ENCODE results near the gene NLRP6. TPM values are rescaled to one million over a fixed set of nuclear protein-coding genes. Genes with fewer than 3 reads are reported as not detected.

NLRP6 gene
- total RNA-seq, 2 experiments from 2014 or later, result 14.4 to 14.7 TPM

DNA sequence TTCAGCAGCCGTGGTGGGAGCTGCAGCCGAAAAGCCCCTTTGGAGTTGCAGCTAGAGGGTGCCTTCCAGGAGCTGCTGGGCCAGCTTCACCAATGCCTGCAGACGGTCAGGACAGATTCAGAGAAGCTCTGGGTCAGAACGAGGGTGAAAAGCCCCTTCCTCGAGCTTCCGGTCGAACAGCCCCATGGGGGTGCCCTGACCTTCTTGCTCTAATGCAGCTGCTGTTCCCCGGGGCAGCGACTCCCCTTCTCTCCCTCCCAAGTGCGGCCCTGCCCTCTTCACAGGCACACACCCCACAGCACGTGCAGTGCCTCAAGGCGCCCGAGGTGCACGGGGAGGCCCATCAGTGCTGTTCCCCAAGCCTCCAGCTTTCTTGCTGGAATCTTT is 52.1 kb downstream of the NLRP6 start:
- POLR2A ChIA-PET, result interaction anchor here (0.9 to 3.6 kb wide), 5 partner anchors 10 to 123 kb away, joined by 3 to 17 read pairs (median 4); partner anchors contain the start of genes BET1L and RIC8A
- H3K9me3 Mint-ChIP-seq, result no peaks in the 10 kb centered on the region

DNA sequence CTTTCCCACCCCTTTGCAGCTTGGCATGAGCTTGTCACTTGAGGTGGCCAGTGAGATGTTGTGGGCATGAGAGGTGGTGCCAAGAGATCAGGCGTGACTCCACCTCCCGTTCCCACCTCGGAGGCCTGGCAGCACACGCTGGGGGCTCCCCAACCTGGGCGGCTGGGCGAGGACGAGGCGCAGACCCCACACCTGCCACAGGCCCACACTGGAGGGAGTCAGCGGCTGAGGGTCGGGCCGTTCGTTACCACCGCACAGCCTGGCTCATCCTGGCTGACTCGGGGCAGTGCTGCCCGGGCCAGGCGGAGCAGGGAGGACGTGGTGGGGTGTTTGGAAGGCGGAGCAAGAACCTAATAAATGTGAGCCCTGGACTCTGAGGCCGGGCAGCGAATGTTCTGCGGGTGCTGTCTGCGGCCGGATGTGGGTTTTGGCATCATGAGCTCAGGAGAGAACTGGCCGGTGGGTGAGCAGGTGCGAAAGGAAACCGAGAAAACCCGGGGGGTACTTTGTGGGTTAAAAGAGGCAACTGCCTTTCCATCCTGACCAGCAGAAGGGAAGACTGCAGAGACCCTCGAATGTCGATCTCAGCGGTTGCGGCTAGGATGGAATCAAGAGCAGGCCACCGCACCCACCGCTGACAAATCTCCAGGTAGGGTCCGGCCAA is 52.6 kb downstream of the NLRP6 start:
- intact Hi-C loops (cut with DNase I, micrococcal nuclease), result no loop called here
- POLR2A ChIA-PET, result interaction anchor here (0.6 to 3.6 kb wide), 6 partner anchors 9 to 123 kb away, joined by 3 to 17 read pairs (median 4); partner anchors contain the start of genes BET1L and RIC8A

More for the DNA sequence above, 52.1 kb downstream of the NLRP6 start:
- no peaks in the 10 kb centered on the region for H3K9me3 ChIP-seq (ENCODE audit: control insufficient read depth in 1 of 2, insufficient read depth in 1 of 2, low read length in 2 of 2)
- intact Hi-C loops (cut with DNase I, micrococcal nuclease), result no loop called here
- ATAC-seq (ENCODE audit: poor library complexity) (no peak), DNase-seq (no peak)
- H3K27ac Mint-ChIP-seq, result peak overlapping the region; percentile 32
- no peak overlapping the region for H3K4me3 Mint-ChIP-seq
- H3K36me3 Mint-ChIP-seq (ENCODE audit: low read depth), result no peaks in the 10 kb centered on the region
- peaks cover 64% of the 10 kb centered on the region for H3K4me1 ChIP-seq (ENCODE audit: insufficient read depth, low read length)
- H3K27me3 Mint-ChIP-seq, result no peaks in the 10 kb centered on the region
- CTCF ChIA-PET, result interaction anchor here (1.4 to 1.5 kb wide), 2 partner anchors 25 to 80 kb away, joined by 4 to 6 read pairs; no protein-coding TSS in a partner anchor
- H3K27ac ChIP-seq (ENCODE audit: low read depth in 1 of 2, low read length in 2 of 2), result no peak overlapping the region
- TF ChIP-seq, protein P1, sequence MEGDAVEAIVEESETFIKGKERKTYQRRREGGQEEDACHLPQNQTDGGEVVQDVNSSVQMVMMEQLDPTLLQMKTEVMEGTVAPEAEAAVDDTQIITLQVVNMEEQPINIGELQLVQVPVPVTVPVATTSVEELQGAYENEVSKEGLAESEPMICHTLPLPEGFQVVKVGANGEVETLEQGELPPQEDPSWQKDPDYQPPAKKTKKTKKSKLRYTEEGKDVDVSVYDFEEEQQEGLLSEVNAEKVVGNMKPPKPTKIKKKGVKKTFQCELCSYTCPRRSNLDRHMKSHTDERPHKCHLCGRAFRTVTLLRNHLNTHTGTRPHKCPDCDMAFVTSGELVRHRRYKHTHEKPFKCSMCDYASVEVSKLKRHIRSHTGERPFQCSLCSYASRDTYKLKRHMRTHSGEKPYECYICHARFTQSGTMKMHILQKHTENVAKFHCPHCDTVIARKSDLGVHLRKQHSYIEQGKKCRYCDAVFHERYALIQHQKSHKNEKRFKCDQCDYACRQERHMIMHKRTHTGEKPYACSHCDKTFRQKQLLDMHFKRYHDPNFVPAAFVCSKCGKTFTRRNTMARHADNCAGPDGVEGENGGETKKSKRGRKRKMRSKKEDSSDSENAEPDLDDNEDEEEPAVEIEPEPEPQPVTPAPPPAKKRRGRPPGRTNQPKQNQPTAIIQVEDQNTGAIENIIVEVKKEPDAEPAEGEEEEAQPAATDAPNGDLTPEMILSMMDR (IDR thresholded peaks at IDR 0.05), result no peak
- no peak overlapping the region for H3K4me3 ChIP-seq (ENCODE audit: low read length)
- H3K4me1 Mint-ChIP-seq (ENCODE audit: low read depth), result peaks cover 65% of the 10 kb centered on the region
- H3K36me3 ChIP-seq (ENCODE audit: insufficient read depth, low read length), result no peaks in the 10 kb centered on the region
- no peaks in the 10 kb centered on the region for H3K27me3 ChIP-seq (ENCODE audit: control insufficient read depth in 1 of 2, insufficient read depth in 2 of 2, low read length in 2 of 2)

DNA sequence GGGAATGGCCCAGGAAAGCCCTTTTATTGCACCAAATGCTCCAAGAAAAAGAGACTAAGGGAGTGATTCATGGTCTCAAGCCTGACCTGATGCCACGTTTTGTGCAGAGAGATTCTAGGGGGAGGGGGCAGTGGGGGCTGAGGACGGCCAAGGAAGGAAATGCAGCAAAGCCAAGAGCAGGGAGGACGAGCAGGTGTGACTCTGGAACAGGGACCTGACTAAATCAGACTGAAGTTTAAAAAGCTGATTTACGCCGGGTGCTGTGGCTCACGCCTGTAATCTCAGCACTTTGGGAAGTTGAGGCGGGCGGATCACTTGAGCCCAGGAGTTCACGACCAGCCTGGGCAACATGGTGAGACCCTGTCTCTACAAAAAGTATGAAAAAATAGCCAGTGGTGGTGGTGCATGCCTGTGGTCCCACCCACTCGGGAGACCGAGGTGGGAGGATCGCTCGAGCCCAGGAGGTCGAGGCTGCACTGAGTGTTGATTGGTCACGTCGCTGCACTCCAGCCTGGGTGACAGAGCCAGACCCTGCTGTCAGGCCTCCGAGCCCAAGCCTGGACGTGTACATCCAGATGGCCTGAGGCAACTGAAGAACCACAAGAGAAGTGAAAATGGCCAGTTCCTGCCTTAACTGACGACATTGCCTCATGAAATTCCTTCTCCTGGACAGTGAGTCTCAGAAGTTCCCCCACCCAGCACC is 53.3 kb downstream of the NLRP6 start:
- Histone ChIP-seq H3K27me3 (ENCODE audit: control insufficient read depth in 1 of 2, insufficient read depth in 2 of 2, low read length in 2 of 2) (no peaks in the 10 kb centered on the region), H3K4me1 (ENCODE audit: insufficient read depth, low read length) (peaks cover 62% of the 10 kb centered on the region), H3K4me3 (ENCODE audit: low read length) (no peak overlapping the region), H3K27ac (ENCODE audit: low read depth in 1 of 2, low read length in 2 of 2) (no peak overlapping the region), H3K9me3 (ENCODE audit: control insufficient read depth in 1 of 2, insufficient read depth in 1 of 2, low read length in 2 of 2) (no peaks in the 10 kb centered on the region), H3K36me3 (ENCODE audit: insufficient read depth, low read length) (no peaks in the 10 kb centered on the region)
- Mint-ChIP-seq H3K36me3 (ENCODE audit: low read depth) (no peaks in the 10 kb centered on the region), H3K27ac (no peak overlapping the region), H3K9me3 (no peaks in the 10 kb centered on the region), H3K4me3 (peak overlapping the region; percentile 68), H3K27me3 (no peaks in the 10 kb centered on the region), H3K4me1 (ENCODE audit: low read depth) (peaks cover 66% of the 10 kb centered on the region)
- POLR2A ChIA-PET, result interaction anchor here (0.6 to 3.6 kb wide), 5 partner anchors 15 to 135 kb away, joined by 3 to 17 read pairs (median 4); partner anchors contain the start of genes BET1L and RIC8A
- ATAC-seq (ENCODE audit: poor library complexity) (no peak), DNase-seq (no peak)
- intact Hi-C loops (cut with DNase I, micrococcal nuclease), result no loop called here
- CTCF ChIA-PET, result interaction anchor here (1.4 to 1.5 kb wide), 2 partner anchors 26 to 81 kb away, joined by 4 to 6 read pairs; no protein-coding TSS in a partner anchor
- TF ChIP-seq, protein P1 (IDR thresholded peaks at IDR 0.05), result no peak

More for the DNA sequence above, 52.6 kb downstream of the NLRP6 start:
- H3K27ac ChIP-seq (ENCODE audit: low read depth in 1 of 2, low read length in 2 of 2), result no peak overlapping the region
- DNase-seq (peak in 1 of 14 experiments; percentile 58), ATAC-seq (ENCODE audit: poor library complexity) (no peak)
- no peaks in the 10 kb centered on the region for H3K9me3 Mint-ChIP-seq
- H3K36me3 Mint-ChIP-seq (ENCODE audit: low read depth), result no peaks in the 10 kb centered on the region
- H3K27me3 Mint-ChIP-seq, result no peaks in the 10 kb centered on the region
- TF ChIP-seq, protein P1 (IDR thresholded peaks at IDR 0.05), result no peak
- H3K4me1 Mint-ChIP-seq (ENCODE audit: low read depth), result peaks cover 66% of the 10 kb centered on the region
- CTCF ChIA-PET, result interaction anchor here (1.4 to 1.5 kb wide), 2 partner anchors 26 to 80 kb away, joined by 4 to 6 read pairs; no protein-coding TSS in a partner anchor
- no peaks in the 10 kb centered on the region for H3K36me3 ChIP-seq (ENCODE audit: insufficient read depth, low read length)
- H3K27me3 ChIP-seq (ENCODE audit: control insufficient read depth in 1 of 2, insufficient read depth in 2 of 2, low read length in 2 of 2), result no peaks in the 10 kb centered on the region
- H3K4me1 ChIP-seq (ENCODE audit: insufficient read depth, low read length), result peaks cover 62% of the 10 kb centered on the region
- no peaks in the 10 kb centered on the region for H3K9me3 ChIP-seq (ENCODE audit: control insufficient read depth in 1 of 2, insufficient read depth in 1 of 2, low read length in 2 of 2)
- no peak overlapping the region for H3K4me3 ChIP-seq (ENCODE audit: low read length)
- peak overlapping the region; percentile 32 for H3K27ac Mint-ChIP-seq
- H3K4me3 Mint-ChIP-seq, result peak overlapping the region; percentile 68

All from CD4-positive, alpha-beta T cell (primary cell).